Hindlimb muscle (tissue), 1 donor: ENCODE results near the gene EGFL8. TPM values are rescaled to one million over a fixed set of nuclear protein-coding genes. Genes with fewer than 3 reads are reported as not detected.

Source experiments
- DNase-seq: peaks from one replicate; pipeline ENCODE4 v3.0.0-alpha.2; 2013
- polyA plus RNA-seq: library from polyadenylated mRNA; unstranded; fragments of 120-200 nt; gene quantifications from one replicate; pipeline ENCODE4 v1.2.1, GENCODE V29; 2013; ENCODE audit not compliant: insufficient read length

Gene EGFL8
- polyA plus RNA-seq, 1 donor = 29.5 TPM

DNA sequence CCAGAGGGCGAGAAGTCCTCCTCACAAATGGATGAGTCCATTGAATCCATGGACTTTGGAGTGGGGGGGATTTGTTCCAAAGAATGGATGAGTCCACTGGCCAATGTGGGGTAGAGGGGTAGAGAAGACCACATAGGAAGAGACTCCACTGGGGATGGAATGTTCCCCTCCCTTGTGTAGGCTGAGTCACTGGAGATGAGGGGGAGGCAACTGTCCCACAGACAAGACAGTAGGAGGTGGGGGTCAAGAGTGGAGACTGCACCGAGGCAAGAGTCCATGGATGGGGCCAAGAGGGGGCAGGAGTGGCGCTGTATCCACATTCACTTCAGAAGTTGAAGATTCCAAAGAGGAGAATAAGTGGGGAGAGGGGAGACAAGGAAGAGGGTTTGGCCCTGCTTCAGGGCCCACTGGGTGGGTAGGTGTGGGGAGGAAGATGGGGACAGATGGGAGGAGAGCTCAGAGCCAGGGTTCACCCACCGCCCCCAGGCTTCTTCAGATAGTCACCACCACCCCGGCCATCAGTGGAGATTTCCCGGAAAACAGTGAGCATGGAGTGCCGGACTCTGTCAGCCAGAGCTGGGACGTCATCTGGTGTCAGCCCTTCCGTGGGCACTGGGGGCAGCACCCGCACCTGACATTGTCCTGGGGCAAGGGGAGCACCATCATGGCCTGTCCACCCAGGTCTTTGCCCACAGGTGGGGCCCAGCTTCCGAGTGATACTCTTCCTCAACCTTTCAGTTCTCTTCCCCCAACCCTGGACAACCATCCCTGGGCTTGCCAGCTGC, 4.6 kb downstream of the EGFL8 start:
- DNase-seq = no peak

DNA sequence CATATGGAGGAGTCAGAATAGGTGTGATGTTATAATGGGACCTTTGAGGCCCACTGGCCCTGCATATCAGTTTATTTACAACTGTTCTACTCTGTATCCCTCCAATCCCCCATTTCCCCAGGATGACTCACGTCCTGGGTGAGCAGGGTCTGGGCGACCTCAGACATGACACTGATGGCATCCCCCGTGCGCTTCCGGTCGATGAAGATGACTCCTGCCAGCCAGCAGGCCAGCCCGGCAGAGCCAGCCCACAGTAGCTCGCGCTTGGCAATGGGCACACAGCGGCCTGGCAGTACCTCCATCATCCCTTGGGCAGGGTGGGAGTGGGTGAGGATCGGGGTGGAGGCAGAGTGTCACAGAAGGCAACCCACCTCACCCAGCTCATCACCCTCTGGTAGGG, 5.9 kb downstream of the EGFL8 start:
- DNase-seq = no peak

DNA sequence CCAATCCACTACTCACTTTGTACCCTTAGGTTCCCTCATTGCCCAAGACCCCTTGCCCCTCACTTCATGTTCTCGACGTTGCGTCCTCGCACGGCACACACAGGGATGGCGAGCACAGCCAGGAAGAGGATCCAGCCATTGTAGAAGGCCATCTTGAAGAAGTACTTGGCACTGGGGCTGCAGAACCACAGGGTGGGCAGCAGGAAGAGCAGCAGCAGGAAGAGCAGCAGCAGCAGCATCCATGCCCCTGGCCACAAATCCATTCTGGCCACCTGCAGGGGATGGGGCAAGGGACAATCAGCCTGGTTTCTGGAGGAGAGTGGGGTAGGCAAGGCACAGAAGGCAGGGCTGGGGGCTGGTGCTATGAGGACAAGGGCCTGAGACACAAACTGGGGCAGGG, 6.8 kb downstream of the EGFL8 start:
- no peak for DNase-seq

DNA sequence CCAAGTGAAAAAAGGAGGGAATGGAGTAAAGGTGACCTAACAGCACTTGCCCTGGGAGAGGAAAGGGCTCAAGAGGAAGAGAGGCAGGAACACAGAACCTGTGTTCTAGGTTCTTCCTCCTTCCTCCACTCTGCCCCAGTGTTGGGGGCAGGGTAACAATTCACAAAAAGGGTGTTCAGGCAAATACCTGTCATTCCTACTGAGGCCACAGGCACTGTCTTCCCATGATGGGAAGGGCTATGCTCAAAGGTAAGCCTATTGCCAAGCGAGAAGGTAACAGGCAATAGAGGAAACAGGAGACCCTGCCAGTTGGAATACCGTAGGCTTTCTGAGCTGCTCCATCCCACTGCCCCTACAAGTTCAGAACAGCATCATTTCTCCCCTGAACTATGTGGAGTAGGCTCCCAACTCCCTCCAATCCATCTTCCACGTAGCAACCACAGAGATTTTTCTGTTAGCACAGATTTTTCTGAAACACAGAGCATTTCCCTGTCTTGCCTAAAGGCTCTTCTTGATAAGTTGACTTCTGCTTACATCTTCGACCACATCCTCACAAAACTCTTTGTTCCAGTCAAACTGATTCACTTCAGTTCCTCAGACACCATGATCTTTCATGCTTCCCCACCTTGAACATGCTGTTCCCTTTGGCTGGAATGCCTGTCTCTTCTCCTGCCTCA, 8.8 kb downstream of the EGFL8 start:
- no peak for DNase-seq

DNA sequence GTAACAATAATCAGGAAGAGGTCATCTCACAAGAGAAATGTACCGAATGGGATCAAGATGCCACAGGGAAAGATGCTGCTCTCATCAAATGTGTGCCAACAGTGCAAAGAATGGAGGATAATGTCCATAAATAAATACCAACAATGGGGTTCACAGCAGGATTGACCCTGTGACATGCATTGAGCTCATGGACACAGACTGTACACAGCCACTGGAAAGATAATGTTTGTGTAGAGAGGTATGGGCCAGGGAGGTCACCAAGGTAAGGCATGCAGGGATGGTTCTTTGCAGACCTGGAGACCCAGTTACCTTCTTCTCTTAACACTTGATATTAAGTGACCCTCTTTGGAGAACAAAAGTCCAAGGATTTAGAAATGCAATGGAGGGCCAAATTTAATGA, 10.0 kb downstream of the EGFL8 start:
- no peak for DNase-seq

DNA sequence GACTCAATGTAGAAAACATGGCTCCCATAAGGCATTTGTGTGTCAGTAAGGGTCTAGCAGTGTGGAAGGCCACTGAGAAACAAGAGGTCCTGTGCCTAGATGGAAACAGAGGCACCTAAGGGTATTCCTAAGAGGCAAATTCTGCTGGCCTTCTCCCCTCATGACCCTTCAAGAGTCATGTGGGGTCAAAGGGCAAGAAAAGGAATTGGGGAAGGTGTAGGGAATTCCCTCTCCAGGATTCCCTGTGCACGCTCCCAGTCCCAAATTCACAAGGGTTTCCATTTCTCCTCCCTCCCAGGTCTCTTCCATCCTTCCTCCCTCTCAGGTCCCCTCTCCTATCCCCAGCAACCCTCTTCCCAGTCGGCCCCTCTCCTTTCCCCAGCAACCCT, 10.9 kb downstream of the EGFL8 start:
- no peak for DNase-seq

DNA sequence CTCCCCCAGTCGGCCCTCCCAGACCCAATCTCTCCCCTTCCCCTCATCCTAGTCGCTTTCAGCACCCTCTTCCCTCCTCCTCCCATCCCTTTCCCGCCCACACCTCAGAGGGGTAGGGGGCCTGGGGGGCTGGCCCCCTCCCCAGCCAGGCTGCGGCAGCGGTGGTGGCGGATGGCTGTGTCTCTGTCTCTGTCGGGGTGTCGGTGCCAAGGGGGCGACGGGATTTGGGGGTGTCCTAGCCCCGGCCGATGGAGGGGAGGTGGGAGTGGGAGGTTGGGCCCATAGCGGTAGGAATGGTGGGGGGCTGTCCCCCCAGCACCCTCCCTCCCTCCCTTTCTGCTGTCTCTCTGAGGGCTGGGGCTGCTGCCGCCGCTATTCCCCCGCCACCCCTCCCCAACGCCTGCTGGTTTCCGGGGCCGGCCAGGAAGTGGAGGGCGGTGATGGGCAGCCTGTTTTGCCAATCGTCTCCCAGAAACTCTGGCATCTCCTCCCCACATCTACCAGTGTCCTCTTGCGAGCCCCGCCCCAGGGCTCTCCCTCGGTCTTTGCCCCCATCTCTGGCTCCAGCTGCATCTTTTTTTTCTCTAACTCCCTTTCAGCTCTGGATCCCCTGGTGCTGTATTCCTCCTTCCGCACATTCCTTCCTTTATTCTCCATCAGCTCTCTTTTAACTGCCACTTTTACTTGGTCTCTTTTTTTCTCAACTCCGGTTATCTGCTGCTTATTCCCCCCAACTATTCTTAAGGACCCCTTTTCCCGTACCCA, 11.5 kb downstream of the EGFL8 start, which contains the start of gene AGPAT1:
TSS of gene AGPAT1 (minus strand) at position 374 of the 765 bp plus-strand sequence. CDS start 4,588 bp downstream, outside the sequence.
- DNase-seq = peak; percentile 98

DNA sequence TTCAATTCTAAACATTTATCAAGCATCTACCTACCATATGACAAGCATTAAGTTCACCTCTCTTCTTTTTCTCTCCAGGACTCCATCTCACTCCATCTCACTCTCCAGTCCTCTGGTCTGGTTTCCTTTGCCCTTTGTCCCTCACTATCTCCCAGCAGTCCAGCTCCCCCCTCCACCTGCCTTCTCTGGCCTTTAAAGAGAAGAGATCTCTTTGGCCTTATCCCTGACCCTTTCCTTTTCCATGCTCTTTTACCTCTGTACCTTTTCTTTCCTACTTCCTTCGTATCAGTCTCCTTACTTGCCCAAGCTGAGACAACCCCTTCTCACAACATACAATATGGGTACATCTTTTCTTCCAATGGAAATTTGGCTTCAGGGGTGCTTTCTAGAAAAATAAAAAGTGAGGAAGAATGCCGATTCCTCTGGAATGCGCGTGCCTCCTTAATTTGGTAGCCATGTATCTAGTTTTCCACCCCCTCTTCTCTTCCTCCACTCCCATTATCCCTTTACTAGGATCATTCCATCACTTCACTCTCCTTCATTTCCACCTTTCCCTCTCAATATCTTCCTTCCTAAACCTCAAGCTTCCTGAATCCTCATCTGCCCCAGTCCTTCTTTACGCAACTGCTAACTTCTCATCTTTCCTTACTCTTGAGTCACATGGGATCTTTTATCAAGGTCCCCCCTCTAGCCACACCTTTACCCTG, 12.2 kb downstream of the EGFL8 start:
- no peak for DNase-seq

DNA sequence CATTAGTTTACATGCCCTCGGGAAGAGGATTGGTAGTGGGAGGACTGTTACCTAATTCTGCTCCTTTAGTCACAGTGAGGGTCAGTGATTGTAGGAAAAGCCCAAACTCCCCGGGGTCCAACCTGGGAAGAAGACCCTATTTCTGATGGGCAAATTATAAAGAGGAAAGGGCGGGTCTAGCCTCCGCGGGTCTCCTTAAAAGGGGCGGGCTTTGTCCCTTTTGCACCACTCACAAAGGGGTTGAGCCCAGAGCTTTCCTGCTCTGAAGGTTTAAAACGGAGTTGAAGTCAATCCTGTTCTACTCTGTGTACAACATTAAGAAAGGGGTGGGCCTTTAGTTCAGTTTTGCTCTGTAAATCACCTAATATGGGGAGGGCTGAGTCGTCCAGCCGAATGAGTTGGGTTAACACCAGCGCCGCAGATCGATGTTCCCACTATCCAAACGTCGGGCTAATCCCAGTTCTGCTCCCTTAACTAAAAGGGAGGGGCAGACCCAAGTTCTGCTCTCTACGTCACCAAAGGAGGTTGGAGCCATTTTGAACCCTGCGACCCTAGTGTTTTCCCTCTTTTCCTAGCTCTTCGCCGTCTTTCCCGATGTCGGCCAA, 12.9 kb downstream of the EGFL8 start:
- no peak for DNase-seq

DNA sequence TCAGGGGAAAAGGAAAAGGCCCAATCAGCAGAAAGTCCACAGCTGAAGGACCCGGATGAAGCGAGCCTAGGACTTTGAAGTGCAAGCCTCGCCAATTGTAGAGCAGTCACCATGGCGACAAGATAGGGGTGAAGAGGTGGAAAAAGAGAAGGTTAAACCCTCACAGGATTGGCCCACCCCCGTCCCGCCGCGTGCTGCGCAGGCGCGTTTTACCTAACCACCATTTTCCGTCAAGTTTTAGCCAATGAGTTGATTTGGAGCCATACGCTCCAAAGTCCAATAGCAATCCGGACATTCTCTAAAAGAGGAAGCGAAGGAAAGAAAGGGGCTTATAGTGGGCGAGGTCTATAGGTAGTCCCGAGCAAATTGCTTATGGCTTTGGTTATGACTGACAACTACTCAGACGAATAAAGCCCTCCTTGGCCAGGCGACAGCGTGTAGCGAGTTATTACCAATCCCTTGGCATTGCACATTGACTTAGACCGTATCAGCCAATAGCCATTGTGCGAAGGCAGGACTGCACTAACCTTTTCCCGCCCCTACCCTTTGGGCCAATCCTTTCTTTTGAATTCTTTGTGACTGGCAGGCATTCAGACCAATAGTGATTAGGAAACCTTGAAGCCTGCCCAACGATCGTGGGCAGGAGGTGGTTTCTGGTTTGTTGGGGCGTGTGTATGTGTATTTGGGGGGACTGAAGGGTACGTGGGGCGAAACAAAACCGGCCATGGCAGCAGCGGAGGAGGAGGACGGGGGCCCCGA, 13.6 kb downstream of the EGFL8 start, which contains the start of gene RNF5:
TSS of gene RNF5 (plus strand) at position 618 of the 759 bp plus-strand sequence. CDS start at position 725, 107 bp downstream.
- peak; percentile 99 for DNase-seq

DNA sequence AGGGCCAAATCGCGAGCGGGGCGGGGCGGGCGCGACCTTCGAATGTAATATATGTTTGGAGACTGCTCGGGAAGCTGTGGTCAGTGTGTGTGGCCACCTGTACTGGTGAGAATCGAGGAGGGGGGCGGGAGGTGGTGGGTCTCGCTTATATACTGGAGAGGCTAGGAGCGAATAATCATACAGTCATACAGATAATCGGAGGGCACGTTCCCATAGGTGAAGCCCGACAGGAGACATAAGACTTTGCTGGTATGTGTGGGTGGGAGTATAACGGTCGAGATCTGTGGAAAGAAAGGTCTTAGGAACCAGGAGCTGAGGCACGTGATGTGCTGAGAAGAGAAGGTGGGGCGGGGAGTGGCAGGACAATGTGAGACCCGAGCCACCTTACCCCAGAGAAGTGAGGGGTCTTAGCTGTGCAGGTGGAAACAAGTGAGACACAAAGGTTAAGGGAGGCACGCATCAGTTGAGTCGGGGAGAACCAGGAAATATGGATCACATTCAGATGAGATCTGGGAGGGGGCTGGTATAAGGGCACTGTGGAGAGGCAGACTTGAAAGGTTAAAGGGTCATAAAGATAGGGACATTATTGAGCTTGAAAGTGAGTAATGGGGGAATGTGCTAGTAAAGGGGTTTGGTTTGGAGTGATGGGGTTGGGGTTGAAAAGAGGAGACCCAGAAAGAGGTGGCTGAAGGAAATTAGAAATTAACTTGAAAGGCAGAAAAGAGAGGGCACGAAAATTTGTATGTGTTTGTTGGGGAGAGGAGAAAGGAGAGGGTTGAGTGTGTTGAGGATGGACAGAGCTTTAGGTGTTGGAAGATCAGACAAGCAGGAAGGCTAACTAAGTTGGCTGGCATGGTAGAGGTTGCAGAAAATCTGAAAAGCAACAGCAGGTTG, 14.4 kb downstream of the EGFL8 start:
- no peak for DNase-seq

DNA sequence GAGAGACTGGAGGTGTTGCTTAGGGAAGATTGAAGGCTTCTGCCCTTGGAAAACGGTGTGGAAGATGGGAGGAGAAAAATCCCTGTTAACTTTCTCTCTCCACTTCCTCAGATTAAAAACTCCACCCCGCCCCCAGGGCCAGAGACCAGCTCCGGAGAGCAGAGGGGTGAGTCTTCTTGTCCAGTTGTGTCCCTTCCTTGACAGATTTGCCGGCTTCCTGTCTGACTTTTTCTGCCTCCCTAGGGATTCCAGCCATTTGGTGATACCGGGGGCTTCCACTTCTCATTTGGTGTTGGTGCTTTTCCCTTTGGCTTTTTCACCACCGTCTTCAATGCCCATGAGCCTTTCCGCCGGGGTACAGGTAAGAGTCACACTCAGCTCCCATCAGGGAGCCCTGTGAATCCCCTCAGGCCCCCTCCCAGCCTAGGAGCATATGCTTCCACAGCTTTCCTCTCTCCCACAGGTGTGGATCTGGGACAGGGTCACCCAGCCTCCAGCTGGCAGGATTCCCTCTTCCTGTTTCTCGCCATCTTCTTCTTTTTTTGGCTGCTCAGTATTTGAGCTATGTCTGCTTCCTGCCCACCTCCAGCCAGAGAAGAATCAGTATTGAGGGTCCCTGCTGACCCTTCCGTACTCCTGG, 15.5 kb downstream of the EGFL8 start:
- no peak for DNase-seq

DNA sequence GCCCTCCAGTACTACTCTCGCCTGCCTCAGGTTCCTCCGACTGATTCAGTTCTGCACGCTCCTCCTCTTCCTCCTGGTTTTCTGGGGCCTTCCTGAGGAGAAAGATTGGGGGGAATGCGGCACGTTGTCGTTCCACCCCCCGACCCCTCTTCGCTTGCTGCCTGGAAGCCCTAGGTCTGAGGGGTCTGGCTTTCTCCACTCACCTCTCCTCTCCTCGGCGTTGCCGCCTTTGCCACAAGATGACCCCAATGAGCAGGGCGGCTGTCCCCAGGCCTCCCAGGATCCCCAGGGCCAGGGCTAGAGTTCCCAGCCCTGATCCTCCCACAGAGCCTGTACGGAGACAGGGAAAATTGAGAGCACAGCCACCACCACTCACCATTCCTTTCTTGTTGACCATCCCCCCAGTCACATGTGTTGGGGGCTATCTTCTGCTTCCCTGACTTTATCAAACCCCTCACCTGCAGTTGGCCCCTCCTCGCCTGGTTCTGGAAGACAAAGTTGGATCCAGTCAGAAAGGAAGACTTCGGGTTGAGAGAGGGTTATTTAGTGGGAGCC, 16.8 kb downstream of the EGFL8 start:
- no peak for DNase-seq

DNA sequence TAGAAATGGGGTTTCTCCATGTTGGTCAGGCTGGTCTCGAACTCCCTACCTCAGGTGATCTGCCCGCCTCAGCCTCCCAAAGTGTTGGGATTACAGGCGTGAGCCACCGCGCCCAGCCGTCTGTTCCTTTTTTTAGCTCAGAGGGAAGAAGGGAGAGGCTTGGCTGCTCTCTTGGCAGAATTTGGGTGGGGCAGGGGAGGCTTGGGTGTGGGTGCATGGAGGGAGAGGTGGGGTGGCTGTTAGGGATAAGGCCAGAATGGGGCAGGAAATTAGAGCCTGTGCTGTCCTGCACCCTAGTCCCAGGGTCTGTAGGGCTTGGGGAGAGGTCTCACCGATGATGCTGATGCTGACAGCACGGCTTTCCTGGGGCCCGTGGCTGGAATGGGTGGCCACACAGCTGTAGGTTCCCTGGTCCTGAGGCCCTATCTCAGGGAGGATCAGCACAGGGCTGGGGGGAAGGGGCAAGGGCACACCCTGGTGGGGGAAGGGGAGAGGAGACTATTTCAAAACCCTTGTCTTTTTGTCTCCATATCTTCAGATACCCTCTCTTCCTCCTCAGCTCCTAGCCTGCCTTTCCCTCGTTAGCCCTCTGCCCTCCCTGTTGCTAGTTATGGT, 17.6 kb downstream of the EGFL8 start:
- DNase-seq = no peak

DNA sequence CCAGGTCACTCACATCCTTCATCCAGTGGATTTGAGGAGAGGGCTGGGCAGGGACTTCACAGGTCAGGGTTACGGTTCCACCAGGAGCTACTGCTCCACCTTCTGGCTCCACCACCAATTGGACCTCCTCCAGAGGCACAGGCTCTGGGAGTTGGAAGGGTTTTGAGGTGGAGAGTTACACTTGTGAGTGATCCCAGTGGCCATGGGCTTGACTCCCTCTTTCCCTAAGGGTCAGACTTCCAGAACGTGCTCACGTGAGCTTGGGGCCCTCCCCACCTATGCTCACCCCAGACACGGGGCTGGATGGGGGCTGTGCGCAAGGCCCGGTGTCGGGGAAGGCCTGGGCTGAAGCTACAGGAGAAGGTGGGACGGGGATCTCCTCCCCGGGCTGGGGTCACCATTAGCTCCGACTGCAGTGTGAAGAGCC, 18.2 kb downstream of the EGFL8 start:
- DNase-seq = no peak

DNA sequence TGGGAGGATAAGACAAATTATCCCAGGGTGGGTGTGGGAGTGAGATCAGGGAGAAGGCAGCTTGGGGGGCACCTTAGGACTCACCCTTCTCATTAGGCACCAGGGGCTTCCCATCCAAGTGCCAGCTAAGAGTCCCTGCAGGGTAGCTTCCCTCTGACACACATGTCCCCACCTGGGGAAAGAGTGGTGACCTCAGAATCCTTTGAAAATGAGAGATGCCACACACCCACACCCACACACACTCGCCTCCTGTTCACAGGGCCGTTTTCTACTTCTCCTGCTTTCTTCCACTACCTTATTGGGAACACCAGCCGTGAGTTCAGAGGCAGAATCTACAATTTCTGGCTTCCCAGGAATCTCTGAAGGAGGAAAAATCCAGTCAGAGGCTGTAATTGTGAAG, 18.6 kb downstream of the EGFL8 start:
- DNase-seq = no peak

DNA sequence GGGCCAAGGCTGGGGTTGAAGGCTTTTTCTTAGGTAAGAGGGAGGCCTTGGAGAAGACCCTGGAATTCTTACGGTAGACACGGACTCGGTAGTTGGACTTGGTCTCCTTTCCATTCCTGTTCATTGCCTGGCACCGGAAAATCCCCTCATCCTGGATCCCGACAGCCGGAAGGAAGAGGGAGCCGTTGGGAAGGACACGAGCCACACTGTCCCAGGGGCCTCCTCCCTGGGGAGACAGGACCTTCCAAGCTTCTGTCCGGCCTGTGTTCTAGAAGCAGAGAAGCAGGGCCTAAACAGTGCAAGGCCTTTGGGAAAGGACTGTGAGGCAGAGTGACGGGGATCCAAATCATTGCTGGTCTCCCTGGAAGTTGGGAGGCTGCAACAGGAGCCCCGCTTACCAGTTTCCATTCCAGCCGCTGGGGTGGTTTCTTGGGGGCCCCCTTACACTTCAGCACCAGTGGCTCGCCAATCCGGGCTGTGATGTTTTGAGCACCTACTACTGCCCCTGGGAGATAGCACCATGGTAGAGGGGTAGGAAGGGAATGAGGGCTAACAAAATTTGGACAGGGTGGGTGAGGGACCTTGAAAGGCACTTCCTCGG, 19.2 kb downstream of the EGFL8 start:
- DNase-seq = no peak

DNA sequence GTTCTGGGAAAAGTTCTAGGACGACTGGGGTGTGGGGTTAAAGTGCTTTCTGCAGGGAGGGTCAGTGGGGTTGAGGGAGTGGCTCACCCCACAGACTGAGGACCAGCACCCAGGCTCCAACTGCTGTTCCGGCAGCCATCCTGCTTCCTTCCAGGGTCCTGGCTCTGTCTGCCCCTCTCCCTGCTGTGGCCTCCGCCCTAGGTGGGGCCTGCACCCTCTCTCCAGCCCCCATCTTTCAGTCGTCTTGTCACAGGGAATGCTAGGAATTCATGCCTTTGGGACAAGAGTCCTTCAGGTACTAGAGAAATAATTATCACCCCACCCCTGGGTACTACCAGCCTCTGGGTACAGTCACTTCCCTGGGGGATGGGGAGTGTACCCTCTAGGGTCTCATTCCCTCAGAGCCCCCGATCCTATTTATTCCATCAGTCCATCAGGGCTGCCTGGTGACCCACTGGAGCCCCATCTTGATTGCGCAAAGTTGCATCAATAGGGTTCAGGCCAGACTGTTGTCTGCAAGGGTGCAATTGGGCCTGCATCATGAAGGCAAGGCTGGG, 19.8 kb downstream of the EGFL8 start, which contains the start of gene AGER:
TSS of gene AGER (minus strand) at position 170 of the 557 bp plus-strand sequence. CDS start at position 139, 31 bp downstream.
- DNase-seq = no peak
